HCT116 (cell line): ENCODE measurements around the gene FSCN2. TPM values are rescaled to one million over a fixed set of nuclear protein-coding genes. Genes with fewer than 3 reads are reported as not detected.

Experiments
- ATAC-seq: fragments of 200-7000 bp; cut with Tn5 transposase; 2 replicates; pipeline ENCODE4 v1.9.1; 2020; ENCODE audit warnings: mild to moderate bottlenecking, moderate library complexity
- BruUV-seq: library from RNA; stranded (reverse); fragments of 400-500 nt; replicated peaks from 2 replicates; lab custom pipeline; 2021; lab: Mats Ljungman, UMichigan
- CTCF ChIA-PET: fragments of 300-600 bp; sonication (Branson Sonifier 250); formaldehyde crosslinking; loops from one replicate; lab custom pipeline; 2021; ENCODE audit warnings: antibody characterized with exemption; lab: Charles Lee
- POLR2A ChIA-PET: fragments of 300-600, 350-600 bp; sonication (Branson Sonifier 250); formaldehyde crosslinking; loops from one replicate; lab custom pipeline; 2021; ENCODE audit warnings: antibody characterized with exemption; lab: Charles Lee
- RAD21 ChIA-PET, 2 experiments: fragments of 300-600 bp; sonication (Branson Sonifier 250); formaldehyde crosslinking; loops; one replicate each; lab custom pipeline; 2023; ENCODE audit warnings: low total read pairs in 2 of 2; ENCODE audit not compliant: uncharacterized antibody in 2 of 2, unreplicated experiment in 2 of 2, low non-redundant PET in 1 of 2; lab: Charles Lee
- DNase-seq: peaks from one replicate; pipeline ENCODE4 v3.0.0-alpha.2; 2010; ENCODE audit warnings: low read depth, low spot score
- H2AFZ ChIP-seq: fragments of 200-600 bp; shearing (Covaris generic), sonication (generic); 2 replicates; pipeline ENCODE4 v1.6.1; 2017; ENCODE audit warnings: low read depth, mixed run types, mixed read lengths, antibody characterized with exemption, low read length; ENCODE audit not compliant: poor library complexity, severe bottlenecking
- H3K27ac ChIP-seq: 2 replicates; pipeline ENCODE4 v1.5.1; 2012; ENCODE audit warnings: low read depth, low read length
- H3K27me3 ChIP-seq: fragments of 200-600 bp; sonication (generic); 2 replicates; pipeline ENCODE4 v1.6.1; 2016; ENCODE audit warnings: mixed run types, low read length, mixed read lengths; ENCODE audit not compliant: insufficient read depth
- H3K36me3 ChIP-seq, 2 experiments: fragments of 200-500 bp in 1 of 2; fragments of 200-600 bp in 1 of 2; sonication (Bioruptor generic) in 1 of 2; sonication (generic) in 1 of 2; 2 replicates each; pipeline versions ENCODE4 v1.5.1 to v1.6.1; 2014 to 2016; ENCODE audit warnings: low read length in 2 of 2, inconsistent platforms in 1 of 2, mixed read lengths in 1 of 2, mixed run types in 1 of 2; ENCODE audit not compliant: insufficient read depth in 2 of 2, control insufficient read depth in 1 of 2
- H3K4me1 ChIP-seq, 2 experiments: fragments of 200-600 bp in 1 of 2; sonication (generic) in 1 of 2; 2 replicates each; pipeline versions ENCODE4 v1.5.1 to v1.6.1; 2012 to 2017; ENCODE audit warnings: low read length in 2 of 2, inconsistent platforms in 1 of 2, mild to moderate bottlenecking in 1 of 2, mixed read lengths in 1 of 2, mixed run types in 1 of 2, moderate library complexity in 1 of 2; ENCODE audit not compliant: insufficient read depth in 2 of 2, control insufficient read depth in 1 of 2
- H3K4me2 ChIP-seq: fragments of 200-600 bp; sonication (generic); 2 replicates; pipeline ENCODE4 v1.6.1; 2017; ENCODE audit warnings: mixed run types, low read length, mixed read lengths
- H3K4me3 ChIP-seq, 2 experiments: fragments of 200-600 bp in 1 of 2; sonication (generic) in 1 of 2; replicated peaks in 1 of 2; 2 replicates each; pipeline ENCODE4 v1.5.1; 2011 to 2016; ENCODE audit warnings: low read length in 2 of 2, control low read depth in 1 of 2, low read depth in 1 of 2, mild to moderate bottlenecking in 1 of 2, mixed read lengths in 1 of 2, mixed run types in 1 of 2
- H3K79me2 ChIP-seq: fragments of 200-600 bp; sonication (generic); 2 replicates; pipeline ENCODE4 v1.6.1; 2017; ENCODE audit warnings: mild to moderate bottlenecking, mixed run types, low read length, moderate library complexity, mixed read lengths; ENCODE audit not compliant: insufficient read depth
- H3K9ac ChIP-seq: fragments of 200-600 bp; sonication (generic); 2 replicates; pipeline ENCODE4 v1.6.1; 2016; ENCODE audit warnings: low read length, mixed read lengths
- H3K9me2 ChIP-seq: fragments of 200-600 bp; sonication (generic), shearing (Covaris generic); 2 replicates; pipeline ENCODE4 v1.6.1; 2017; ENCODE audit warnings: mixed run types, mild to moderate bottlenecking, moderate library complexity; ENCODE audit not compliant: insufficient read depth
- H3K9me3 ChIP-seq, 2 experiments: fragments of 200-500 bp in 1 of 2; fragments of 200-600 bp in 1 of 2; sonication (Bioruptor generic) in 1 of 2; sonication (generic) in 1 of 2; 2 replicates each; pipeline ENCODE4 v1.6.1; 2014 to 2017; ENCODE audit warnings: low read length in 2 of 2, mixed read lengths in 2 of 2, inconsistent platforms in 1 of 2, low read depth in 1 of 2, mild to moderate bottlenecking in 1 of 2, mixed run types in 1 of 2, moderate library complexity in 1 of 2; ENCODE audit not compliant: control insufficient read depth in 1 of 2, insufficient read depth in 1 of 2
- H4K20me1 ChIP-seq: fragments of 200-600 bp; sonication (generic), shearing (Covaris generic); 2 replicates; pipeline ENCODE4 v1.6.1; 2017; ENCODE audit warnings: mixed run types, mild to moderate bottlenecking, moderate library complexity; ENCODE audit not compliant: insufficient read depth
- ATF3 ChIP-seq: IDR thresholded peaks from 2 replicates; pipeline ENCODE4 v1.6.1; 2012
- CBX3 ChIP-seq: IDR thresholded peaks from 2 replicates; pipeline ENCODE4 v1.6.1; 2012; ENCODE audit warnings: low read depth
- CEBPB ChIP-seq: IDR thresholded peaks from 2 replicates; pipeline ENCODE4 v1.6.1; 2012; ENCODE audit warnings: low read depth
- EGR1 ChIP-seq: IDR thresholded peaks from 2 replicates; pipeline ENCODE4 v1.6.1; 2012; ENCODE audit warnings: low read depth
- ELF1 ChIP-seq: IDR thresholded peaks from 2 replicates; pipeline ENCODE4 v1.6.1; 2012; ENCODE audit warnings: low read depth, borderline replicate concordance
- EZH2 ChIP-seq: fragments of 200-600 bp; sonication (generic); IDR thresholded peaks from 2 replicates; pipeline ENCODE4 v1.6.1; 2017; ENCODE audit warnings: antibody characterized with exemption, mixed run types
- FOSL1 ChIP-seq: IDR thresholded peaks from 2 replicates; pipeline ENCODE4 v1.6.1; 2012; ENCODE audit warnings: low read depth
- JUND ChIP-seq: IDR thresholded peaks from 2 replicates; pipeline ENCODE4 v1.6.1; 2012
- MAX ChIP-seq: IDR thresholded peaks from 2 replicates; pipeline ENCODE4 v1.6.1; 2012
- POLR2A ChIP-seq: IDR thresholded peaks from 2 replicates; pipeline ENCODE4 v1.7.0; 2011; ENCODE audit warnings: borderline replicate concordance; ENCODE audit not compliant: insufficient read depth, insufficient read length; ENCODE audit errors: extremely low read depth
- POLR2AphosphoS5 ChIP-seq: IDR thresholded peaks from 2 replicates; pipeline ENCODE4 v1.6.1; 2011; ENCODE audit warnings: mild to moderate bottlenecking, low read depth, low read length, moderate library complexity
- RAD21 ChIP-seq: IDR thresholded peaks from 2 replicates; pipeline ENCODE4 v1.6.1; 2012; ENCODE audit warnings: low read depth, mild to moderate bottlenecking
- REST ChIP-seq: IDR thresholded peaks from 2 replicates; pipeline ENCODE4 v1.6.1; 2012; ENCODE audit warnings: low read depth
- SP1 ChIP-seq: IDR thresholded peaks from 2 replicates; pipeline ENCODE4 v1.6.1; 2012; ENCODE audit warnings: low read depth
- SRF ChIP-seq: IDR thresholded peaks from 2 replicates; pipeline ENCODE4 v1.6.1; 2012; ENCODE audit warnings: low read depth
- TCF7L2 ChIP-seq: IDR thresholded peaks from 2 replicates; pipeline ENCODE4 v1.7.0; 2011; ENCODE audit warnings: borderline replicate concordance, inconsistent platforms; ENCODE audit not compliant: insufficient read depth, insufficient read length; ENCODE audit errors: extremely low read depth
- YY1 ChIP-seq: IDR thresholded peaks from 2 replicates; pipeline ENCODE4 v1.6.1; 2011; ENCODE audit warnings: low read length, low read depth, moderate library complexity, mild to moderate bottlenecking; ENCODE audit not compliant: insufficient replicate concordance; ENCODE audit errors: extremely low read depth
- ZFX ChIP-seq: fragments of 450-650 bp; IDR thresholded peaks from 2 replicates; pipeline ENCODE4 v1.6.1; 2017
- ZNF274 ChIP-seq: fragments of 200-500 bp; sonication (Bioruptor generic); IDR thresholded peaks from 2 replicates; pipeline ENCODE4 v1.6.1; 2014; ENCODE audit warnings: mild to moderate bottlenecking, low read depth, low read length, inconsistent platforms
- intact Hi-C: fragments of 100-400 bp; cut with micrococcal nuclease; formaldehyde crosslinking; loops from 2 replicates; pipeline ENCODE4 v1.10.0; 2022
- total RNA-seq: library from RNA; stranded (reverse); gene quantifications from one replicate; pipeline ENCODE4 v1.2.1, GENCODE V29; 2021; ENCODE audit not compliant: unreplicated experiment

FSCN2 gene
- total RNA-seq, 1 experiment from 2014 or later, result 10.1 TPM

GRCh38 chr17:81547614-81547982 is 19.4 kb downstream of the FSCN2 start:
- no peak for TF ChIP-seq ZNF274
- TF ChIP-seq JUND, result no peak
- TF ChIP-seq ATF3, result no peak
- no peak for TF ChIP-seq ZFX
- TF ChIP-seq EZH2, result no peak
- CTCF ChIA-PET, result no interaction called here
- Histone ChIP-seq H3K9me3 (no peaks in the 10 kb centered on the region), H3K79me2 (peaks cover 44% of the 10 kb centered on the region), H3K4me3 (no peak overlapping the region), H3K36me3 (peaks cover 27 to 56% of the 10 kb centered on the region in 2 experiments), H2AFZ (no peak overlapping the region), H3K27me3 (no peaks in the 10 kb centered on the region), H3K4me2 (no peak overlapping the region), H3K9me2 (no peaks in the 10 kb centered on the region), H4K20me1 (no peaks in the 10 kb centered on the region), H3K4me1 (peaks cover 6 to 8% of the 10 kb centered on the region in 2 experiments; a peak in 2 of 4 replicates), H3K27ac (no peak overlapping the region), H3K9ac (no peak overlapping the region)
- RAD21 ChIA-PET, result no interaction called here
- ATAC-seq (no peak), DNase-seq (no peak)
- POLR2A ChIA-PET, result no interaction called here
- intact Hi-C loops, result no loop called here
- BruUV-seq, result no TSS peak

GRCh38 chr17:81549031-81549557 is 20.9 kb downstream of the FSCN2 start:
- no peak overlapping the region for H3K4me2 ChIP-seq
- H3K9ac ChIP-seq, result no peak overlapping the region
- no peaks in the 10 kb centered on the region for H3K27me3 ChIP-seq
- ATAC-seq (no peak), DNase-seq (no peak)
- no peak overlapping the region; the same call in 1 of the 2 replicates for H3K27ac ChIP-seq
- RAD21 ChIA-PET, result no interaction called here
- BruUV-seq, result no TSS peak
- POLR2A ChIA-PET, result no interaction called here
- no peak overlapping the region for H3K4me3 ChIP-seq
- TF ChIP-seq ZNF274 (no peak), TCF7L2 (no peak), CEBPB (no peak), JUND (no peak), POLR2A (no peak), CBX3 (no peak), SP1 (no peak), SRF (no peak), RAD21 (no peak), FOSL1 (no peak), YY1 (no peak), MAX (no peak), EGR1 (no peak), EZH2 (no peak), POLR2AphosphoS5 (no peak), REST (no peak), ATF3 (no peak), ELF1 (no peak)
- H3K9me2 ChIP-seq, result no peaks in the 10 kb centered on the region
- intact Hi-C loops, result no loop called here
- H3K9me3 ChIP-seq, result no peaks in the 10 kb centered on the region
- H4K20me1 ChIP-seq, result no peaks in the 10 kb centered on the region
- H2AFZ ChIP-seq, result no peak overlapping the region
- peaks cover 13 to 19% of the 10 kb centered on the region in 2 experiments for H3K4me1 ChIP-seq
- CTCF ChIA-PET, result no interaction called here
- H3K79me2 ChIP-seq, result peaks cover 44% of the 10 kb centered on the region
- H3K36me3 ChIP-seq, result peaks cover 23 to 49% of the 10 kb centered on the region in 2 experiments
